SJCRH30 (cell line): ENCODE results near the gene SYT14. TPM values are rescaled to one million over a fixed set of nuclear protein-coding genes. Genes with fewer than 3 reads are reported as not detected.

Source experiments
- DNase-seq, 2 experiments: peaks; one replicate each; pipeline ENCODE4 v3.0.0-alpha.2; 2015 to 2020
- H3K27ac ChIP-seq: fragments of 250-450 bp; sonication (Bioruptor Pico); 2 replicates; pipeline ENCODE4 v1.5.1; 2020; ENCODE audit warnings: mild to moderate bottlenecking, moderate library complexity
- H3K27me3 ChIP-seq: fragments of 250-450 bp; sonication (Bioruptor Pico); 2 replicates; pipeline ENCODE4 v1.5.1; 2020; ENCODE audit warnings: mild to moderate bottlenecking, moderate library complexity
- H3K36me3 ChIP-seq: fragments of 250-450 bp; sonication (Bioruptor Pico); 2 replicates; pipeline ENCODE4 v1.5.1; 2020; ENCODE audit warnings: mild to moderate bottlenecking, moderate library complexity
- H3K4me1 ChIP-seq: fragments of 250-450 bp; sonication (Bioruptor Pico); 2 replicates; pipeline ENCODE4 v1.5.1; 2020; ENCODE audit warnings: mild to moderate bottlenecking, moderate library complexity
- H3K4me3 ChIP-seq: fragments of 250-450 bp; sonication (Bioruptor Pico); 2 replicates; pipeline ENCODE4 v1.5.1; 2020; ENCODE audit warnings: mild to moderate bottlenecking, moderate library complexity
- H3K9me3 ChIP-seq: fragments of 250-450 bp; sonication (Bioruptor Pico); replicated peaks from 2 replicates; pipeline ENCODE4 v1.5.1; 2020; ENCODE audit warnings: mild to moderate bottlenecking, moderate library complexity
- total RNA-seq: library from RNA; depleted of rRNA; stranded (reverse); fragments of >200 nt; shearing (Covaris generic); gene quantifications from 2 replicates; pipeline ENCODE4 v1.2.3, GENCODE V29; 2014; rRNA removed

Gene SYT14
- total RNA-seq, 1 experiment from 2014 or later = not detected

GRCh38 chr1:210200124-210200736, 262.2 kb downstream of the SYT14 start:
- Histone ChIP-seq H3K27ac (no peak overlapping the region), H3K4me3 (no peak overlapping the region), H3K27me3 (no peaks in the 10 kb centered on the region), H3K4me1 (no peaks in the 10 kb centered on the region), H3K9me3 (peaks cover 15% of the 10 kb centered on the region), H3K36me3 (no peaks in the 10 kb centered on the region)
- no peak for DNase-seq

GRCh38 chr1:210201681-210202080, 263.7 kb downstream of the SYT14 start:
- DNase-seq = no peak
- Histone ChIP-seq H3K9me3 (peaks cover 5% of the 10 kb centered on the region; the same call in 1 of the 2 replicates), H3K4me3 (no peak overlapping the region), H3K36me3 (no peaks in the 10 kb centered on the region), H3K27ac (no peak overlapping the region), H3K27me3 (no peaks in the 10 kb centered on the region), H3K4me1 (no peaks in the 10 kb centered on the region)

GRCh38 chr1:210207597-210208450, 269.8 kb downstream of the SYT14 start:
- Histone ChIP-seq H3K36me3 (no peaks in the 10 kb centered on the region), H3K27me3 (peaks cover 3% of the 10 kb centered on the region; the same call in 1 of the 2 replicates), H3K27ac (no peak overlapping the region), H3K4me3 (no peak overlapping the region), H3K4me1 (no peaks in the 10 kb centered on the region), H3K9me3 (no peaks in the 10 kb centered on the region)
- no peak for DNase-seq

GRCh38 chr1:210213335-210213734, 275.3 kb downstream of the SYT14 start:
- Histone ChIP-seq H3K4me3 (no peak overlapping the region), H3K36me3 (no peaks in the 10 kb centered on the region), H3K27me3 (no peaks in the 10 kb centered on the region), H3K27ac (no peak overlapping the region), H3K4me1 (no peaks in the 10 kb centered on the region), H3K9me3 (no peaks in the 10 kb centered on the region)
- DNase-seq = no peak

- Histone ChIP-seq H3K4me3 (no peak overlapping the region), H3K4me1 (no peaks in the 10 kb centered on the region), H3K36me3 (no peaks in the 10 kb centered on the region), H3K9me3 (no peaks in the 10 kb centered on the region), H3K27ac (no peak overlapping the region), H3K27me3 (no peaks in the 10 kb centered on the region)
- no peak for DNase-seq
Observed at GRCh38 chr1:210214573-210215409, 276.8 kb downstream of the SYT14 start.

- Histone ChIP-seq H3K4me3 (no peak overlapping the region), H3K27ac (no peak overlapping the region), H3K27me3 (no peaks in the 10 kb centered on the region), H3K9me3 (no peaks in the 10 kb centered on the region), H3K36me3 (no peaks in the 10 kb centered on the region), H3K4me1 (no peaks in the 10 kb centered on the region)
- no peak for DNase-seq
Observed at GRCh38 chr1:210217482-210217881, 279.5 kb downstream of the SYT14 start.

GRCh38 chr1:210218047-210218446, 280.0 kb downstream of the SYT14 start:
- H3K27ac ChIP-seq = no peak overlapping the region
- no peaks in the 10 kb centered on the region for H3K9me3 ChIP-seq
- no peaks in the 10 kb centered on the region for H3K27me3 ChIP-seq
- DNase-seq = no peak
- H3K4me3 ChIP-seq = no peak overlapping the region
- H3K36me3 ChIP-seq = no peaks in the 10 kb centered on the region
- H3K4me1 ChIP-seq = no peaks in the 10 kb centered on the region

Other genes starting within 250 kb of the SYT14 start
- gene HSD11B1, start 233.4 kb upstream of the SYT14 start, total RNA-seq = not detected in 2 replicates
- 0.06 TPM in 1 of 2 replicates, not detected in the other for gene TRAF3IP3, start 182.2 kb upstream of the SYT14 start, total RNA-seq
- 5.4 and 6.0 TPM in 2 replicates for gene C1orf74, start 153.7 kb upstream of the SYT14 start, total RNA-seq
- not detected in 2 replicates for gene IRF6, start 132.1 kb upstream of the SYT14 start, total RNA-seq
- gene UTP25, start 110.2 kb upstream of the SYT14 start, total RNA-seq = 13.3 and 14.2 TPM in 2 replicates